ENCODE measurements around the gene CEP72.
"Not testable (repeated sequence)": the region's sequence is repeated elsewhere in the genome, so short reads cannot be mapped to it uniquely, and the experiment has no call there.

Gene CEP72

DNA sequence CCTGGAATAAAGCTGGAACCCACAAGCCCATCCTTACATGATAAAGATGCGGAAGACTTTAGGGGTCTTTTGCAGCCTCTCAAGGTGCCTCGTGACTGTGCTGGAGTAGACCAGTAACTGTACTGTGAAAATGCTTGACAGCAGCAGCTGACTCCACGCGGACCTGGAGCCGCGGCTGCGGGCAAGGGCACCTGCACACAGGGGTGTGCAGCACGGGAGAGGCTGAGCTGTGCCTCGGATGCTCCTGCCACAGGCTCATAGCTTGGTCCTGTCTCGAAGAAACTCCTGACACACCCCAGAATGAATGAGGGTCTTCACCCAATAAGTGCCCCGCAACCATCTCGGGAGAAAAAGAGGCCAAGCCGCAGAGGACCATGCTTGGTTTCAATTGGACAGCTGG lies 40.3 kb upstream of the CEP72 start:
- Histone ChIP-seq H3K9me3 (ENCODE audit: insufficient read depth, low read depth, low read length) (0 out of 2 replicates have a peak, but pooled peaks cover 4% of the 10 kb centered on the region), H3K36me3 (ENCODE audit: insufficient read depth, low read length) (no peaks in the 10 kb centered on the region), H3K4me1 (ENCODE audit: insufficient read depth, low read length) (0 out of 2 replicates have a peak, but pooled peaks cover 5% of the 10 kb centered on the region), H3K9ac (ENCODE audit: low read depth, low read length) (no peak overlapping the region), H3K27me3 (ENCODE audit: insufficient read depth, low read length) (peaks cover 3% of the 10 kb centered on the region; the same call in 1 of the 2 replicates), H3K27ac (ENCODE audit: low read depth, low read length) (no peak overlapping the region), H3K4me3 (ENCODE audit: low read length) (no peak overlapping the region)
- 93% methylated on average over 13 of the region's 13 CpGs for WGBS

DNA sequence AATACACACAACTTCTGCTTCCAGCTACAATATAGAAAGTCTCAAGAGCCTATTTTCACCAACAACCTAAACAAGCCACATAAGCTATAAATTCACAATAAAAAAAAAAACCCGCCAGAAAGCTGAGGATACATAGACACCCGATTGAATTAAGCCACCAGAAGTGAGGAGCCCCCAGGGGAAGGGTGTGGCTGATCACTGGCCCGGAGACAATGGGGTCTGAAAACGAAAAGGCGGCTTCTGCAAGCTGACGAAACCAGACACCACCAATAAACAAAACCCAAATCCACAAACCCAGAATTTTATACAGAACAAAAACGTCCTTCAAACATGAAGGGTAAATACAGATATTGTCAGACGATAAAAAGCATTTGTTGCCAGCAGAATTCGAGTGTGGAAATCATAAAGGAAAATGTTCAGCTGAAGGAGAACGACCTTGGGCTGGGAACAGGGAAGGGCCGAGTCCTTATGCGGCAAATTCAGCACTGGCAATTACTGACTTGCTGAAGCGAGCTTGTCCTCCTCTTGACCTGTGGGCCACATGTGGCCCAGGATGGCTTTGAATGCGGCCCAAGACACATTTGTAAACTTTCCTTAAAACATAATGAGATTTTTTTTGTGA lies 39.6 kb upstream of the CEP72 start:
- H3K9me3 ChIP-seq (ENCODE audit: insufficient read depth, low read depth, low read length), result peaks cover 7% of the 10 kb centered on the region
- H3K4me1 ChIP-seq (ENCODE audit: insufficient read depth, low read length), result 0 out of 2 replicates have a peak, but pooled peaks cover 5% of the 10 kb centered on the region
- no peaks in the 10 kb centered on the region for H3K36me3 ChIP-seq (ENCODE audit: insufficient read depth, low read length)
- H3K9ac ChIP-seq (ENCODE audit: low read depth, low read length), result no peak overlapping the region
- H3K4me3 ChIP-seq (ENCODE audit: low read length), result no peak overlapping the region
- no peaks in the 10 kb centered on the region for H3K27me3 ChIP-seq (ENCODE audit: insufficient read depth, low read length)
- H3K27ac ChIP-seq (ENCODE audit: low read depth, low read length), result no peak overlapping the region
- 80% methylated on average over 13 of the region's 14 CpGs for WGBS

DNA sequence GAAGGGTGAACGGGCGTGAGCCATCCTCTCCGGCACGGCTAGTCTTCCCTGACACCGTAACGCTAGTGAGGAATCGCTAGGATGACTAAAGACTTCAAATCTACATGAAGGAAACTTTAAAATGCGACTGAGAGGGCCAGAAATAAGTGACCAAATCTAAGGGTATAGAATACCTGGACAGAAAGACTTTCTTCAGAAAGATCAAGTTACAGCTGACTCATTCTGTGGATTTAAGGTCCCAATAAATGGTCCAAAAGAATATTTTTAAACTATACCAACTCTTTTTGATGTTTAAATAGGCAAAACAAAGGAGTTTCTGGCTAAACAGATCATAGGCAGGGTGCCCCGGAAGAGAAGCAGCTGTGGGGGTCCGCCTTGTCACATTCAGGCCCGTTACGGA lies 38.9 kb upstream of the CEP72 start:
- Histone ChIP-seq H3K27me3 (ENCODE audit: insufficient read depth, low read length) (no peaks in the 10 kb centered on the region), H3K36me3 (ENCODE audit: insufficient read depth, low read length) (no peaks in the 10 kb centered on the region), H3K4me3 (ENCODE audit: low read length) (no peak overlapping the region), H3K27ac (ENCODE audit: low read depth, low read length) (no peak overlapping the region), H3K9me3 (ENCODE audit: insufficient read depth, low read depth, low read length) (peaks cover 9% of the 10 kb centered on the region), H3K9ac (ENCODE audit: low read depth, low read length) (no peak overlapping the region), H3K4me1 (ENCODE audit: insufficient read depth, low read length) (0 out of 2 replicates have a peak, but pooled peaks cover 5% of the 10 kb centered on the region)
- 92% methylated on average over 12 of the region's 12 CpGs for WGBS

DNA sequence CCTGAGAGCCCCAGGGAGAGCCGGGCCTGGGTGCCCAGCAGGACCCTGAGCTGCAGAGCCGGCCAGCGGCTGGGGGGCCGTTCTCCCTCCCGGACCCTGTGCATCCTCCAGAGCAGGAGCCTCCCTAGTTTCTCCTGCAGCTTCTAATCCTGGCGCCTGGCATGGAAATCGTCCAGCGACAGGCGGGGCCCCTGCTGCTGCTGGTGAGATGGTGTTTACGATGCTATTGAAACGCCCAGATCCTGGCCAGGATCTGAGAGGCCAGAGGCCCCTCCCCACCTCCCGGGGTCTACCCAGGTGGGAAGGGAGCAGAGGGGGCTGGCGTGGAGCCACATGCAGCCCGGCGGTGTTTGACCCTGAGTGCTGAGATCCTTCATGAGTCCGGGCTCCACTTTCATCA lies 38.2 kb upstream of the CEP72 start:
- Histone ChIP-seq H3K4me3 (ENCODE audit: low read length) (no peak overlapping the region), H3K27ac (ENCODE audit: low read depth, low read length) (no peak overlapping the region), H3K4me1 (ENCODE audit: insufficient read depth, low read length) (0 out of 2 replicates have a peak, but pooled peaks cover 5% of the 10 kb centered on the region), H3K27me3 (ENCODE audit: insufficient read depth, low read length) (no peaks in the 10 kb centered on the region), H3K36me3 (ENCODE audit: insufficient read depth, low read length) (no peaks in the 10 kb centered on the region), H3K9ac (ENCODE audit: low read depth, low read length) (no peak overlapping the region), H3K9me3 (ENCODE audit: insufficient read depth, low read depth, low read length) (peaks cover 9% of the 10 kb centered on the region)
- WGBS, result 90% methylated on average over 16 of the region's 16 CpGs

DNA sequence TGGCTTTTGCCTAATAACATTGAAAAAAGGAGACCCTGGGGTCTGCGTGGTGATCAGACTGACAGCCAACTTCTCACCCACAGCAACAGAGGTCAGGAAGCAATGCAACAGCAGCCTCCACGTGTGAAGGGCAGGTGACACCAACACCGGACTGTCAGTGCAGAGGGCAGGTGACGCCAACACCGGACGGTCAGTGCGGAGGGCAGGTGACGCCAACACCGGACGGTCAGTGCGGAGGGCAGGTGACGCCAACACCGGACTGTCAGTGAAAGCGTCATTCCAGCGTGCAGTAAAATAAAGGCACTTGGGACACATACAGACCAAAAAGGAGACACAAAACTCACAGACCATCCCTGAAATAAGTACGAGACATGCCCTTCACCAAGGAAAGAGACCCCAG lies 37.2 kb upstream of the CEP72 start:
- no peaks in the 10 kb centered on the region for H3K36me3 ChIP-seq (ENCODE audit: insufficient read depth, low read length)
- 0 out of 2 replicates have a peak, but pooled peaks cover 5% of the 10 kb centered on the region for H3K4me1 ChIP-seq (ENCODE audit: insufficient read depth, low read length)
- H3K9ac ChIP-seq (ENCODE audit: low read depth, low read length), result no peak overlapping the region
- H3K4me3 ChIP-seq (ENCODE audit: low read length), result no peak overlapping the region
- 93% methylated on average over 16 of the region's 16 CpGs for WGBS
- H3K27me3 ChIP-seq (ENCODE audit: insufficient read depth, low read length), result no peaks in the 10 kb centered on the region
- no peak overlapping the region for H3K27ac ChIP-seq (ENCODE audit: low read depth, low read length)
- peaks cover 9% of the 10 kb centered on the region for H3K9me3 ChIP-seq (ENCODE audit: insufficient read depth, low read depth, low read length)

DNA sequence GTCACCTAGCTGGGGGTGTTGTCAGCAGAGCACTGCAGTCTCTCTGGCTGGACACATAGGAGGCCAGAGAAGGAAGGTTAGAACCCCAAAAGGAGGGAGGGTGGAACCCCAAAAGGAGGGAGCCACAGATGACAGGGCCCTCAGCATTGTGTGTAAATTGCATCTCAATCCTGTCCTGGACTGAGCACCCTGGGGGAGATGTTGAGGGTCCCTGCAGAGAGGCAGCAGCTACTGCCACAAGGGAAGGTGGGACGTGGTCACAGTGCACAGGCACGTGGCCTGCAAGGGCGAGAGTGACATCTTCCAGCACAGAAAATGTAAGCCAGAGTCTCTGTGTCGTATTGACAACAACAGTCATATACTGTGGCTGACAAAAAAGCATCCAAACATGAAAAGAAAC lies 36.5 kb upstream of the CEP72 start:
- peaks cover 5% of the 10 kb centered on the region; the same call in 1 of the 2 replicates for H3K4me1 ChIP-seq (ENCODE audit: insufficient read depth, low read length)
- H3K27me3 ChIP-seq (ENCODE audit: insufficient read depth, low read length), result no peaks in the 10 kb centered on the region
- H3K9me3 ChIP-seq (ENCODE audit: insufficient read depth, low read depth, low read length), result peaks cover 9% of the 10 kb centered on the region
- no peaks in the 10 kb centered on the region for H3K36me3 ChIP-seq (ENCODE audit: insufficient read depth, low read length)
- no peak overlapping the region for H3K27ac ChIP-seq (ENCODE audit: low read depth, low read length)
- 93% methylated on average over 4 of the region's 4 CpGs for WGBS
- H3K4me3 ChIP-seq (ENCODE audit: low read length), result no peak overlapping the region
- H3K9ac ChIP-seq (ENCODE audit: low read depth, low read length), result no peak overlapping the region

DNA sequence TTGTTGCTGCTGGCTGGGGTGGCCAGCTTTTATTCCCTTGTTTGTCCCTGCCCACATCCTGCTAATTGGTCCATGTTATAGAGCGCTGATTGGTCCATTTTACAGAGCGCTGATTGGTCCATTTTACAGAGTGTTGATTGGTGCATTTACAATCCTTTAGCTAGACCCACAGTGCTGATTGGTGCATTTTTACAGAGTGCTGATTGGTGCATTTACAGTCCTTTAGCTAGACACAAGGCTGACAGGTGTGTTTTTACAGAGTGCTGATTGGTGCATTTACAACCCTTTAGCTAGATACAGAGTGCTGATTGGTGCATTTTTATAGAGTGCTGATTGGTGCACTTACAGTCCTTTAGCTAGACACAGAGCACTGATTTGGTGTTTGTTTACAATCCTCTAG lies 34.9 kb upstream of the CEP72 start:
- H3K4me3 ChIP-seq (ENCODE audit: low read length); H3K27me3 ChIP-seq (ENCODE audit: insufficient read depth, low read length); H3K27ac ChIP-seq (ENCODE audit: low read depth, low read length); H3K9me3 ChIP-seq (ENCODE audit: insufficient read depth, low read depth, low read length); H3K4me1 ChIP-seq (ENCODE audit: insufficient read depth, low read length); H3K9ac ChIP-seq (ENCODE audit: low read depth, low read length); H3K36me3 ChIP-seq (ENCODE audit: insufficient read depth, low read length): not testable (repeated sequence)
- 98% methylated on average over 2 of the region's 2 CpGs for WGBS

DNA sequence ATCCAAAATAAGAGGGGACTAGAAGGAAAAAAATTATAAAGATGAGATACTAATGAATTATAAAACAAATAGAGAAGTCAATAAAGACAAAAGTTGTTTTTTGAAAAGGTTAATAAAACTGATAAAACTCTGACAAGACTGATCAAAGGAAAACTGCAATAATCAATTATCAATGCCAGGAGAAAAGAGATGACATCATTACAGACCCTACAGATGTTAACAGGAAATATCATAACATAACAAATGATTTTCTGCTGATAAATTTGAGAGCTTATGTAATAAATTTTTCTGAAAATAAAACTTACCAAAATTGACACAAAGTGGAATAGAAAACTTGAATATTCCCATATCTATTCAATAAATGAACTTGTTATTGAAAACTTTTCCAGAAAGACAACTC lies 34.3 kb upstream of the CEP72 start:
- Histone ChIP-seq H3K36me3 (ENCODE audit: insufficient read depth, low read length) (no peaks in the 10 kb centered on the region), H3K4me3 (ENCODE audit: low read length) (no peak overlapping the region), H3K4me1 (ENCODE audit: insufficient read depth, low read length) (no peaks in the 10 kb centered on the region; the same call in 1 of the 2 replicates), H3K9ac (ENCODE audit: low read depth, low read length) (no peak overlapping the region), H3K9me3 (ENCODE audit: insufficient read depth, low read depth, low read length) (peaks cover 9% of the 10 kb centered on the region), H3K27me3 (ENCODE audit: insufficient read depth, low read length) (no peaks in the 10 kb centered on the region), H3K27ac (ENCODE audit: low read depth, low read length) (no peak overlapping the region)

DNA sequence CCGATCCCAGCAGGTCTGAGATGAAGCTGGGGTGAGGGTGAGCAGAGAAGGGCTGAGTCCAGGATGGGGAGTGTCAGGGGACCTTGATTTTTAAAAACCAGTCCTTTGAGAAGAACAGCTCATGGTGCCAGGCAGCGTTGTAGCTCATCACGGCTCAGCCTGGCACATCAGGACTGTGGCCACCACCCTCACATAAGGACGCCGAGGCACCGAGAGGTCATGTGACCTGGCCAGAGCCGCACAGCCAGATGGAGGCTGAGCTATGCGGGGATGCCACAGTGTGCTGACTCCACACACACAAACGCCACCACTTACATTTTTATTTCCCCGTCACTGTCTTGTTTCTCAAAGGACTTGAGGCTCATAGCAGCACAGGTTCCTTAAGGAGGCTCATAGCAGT lies 32.9 kb upstream of the CEP72 start:
- Histone ChIP-seq H3K36me3 (ENCODE audit: insufficient read depth, low read length) (no peaks in the 10 kb centered on the region), H3K4me3 (ENCODE audit: low read length) (no peak overlapping the region), H3K4me1 (ENCODE audit: insufficient read depth, low read length) (no peaks in the 10 kb centered on the region; the same call in 1 of the 2 replicates), H3K27ac (ENCODE audit: low read depth, low read length) (no peak overlapping the region), H3K9ac (ENCODE audit: low read depth, low read length) (no peak overlapping the region), H3K27me3 (ENCODE audit: insufficient read depth, low read length) (no peaks in the 10 kb centered on the region), H3K9me3 (ENCODE audit: insufficient read depth, low read depth, low read length) (peaks cover 9% of the 10 kb centered on the region)
- 91% methylated on average over 10 of the region's 10 CpGs for WGBS

DNA sequence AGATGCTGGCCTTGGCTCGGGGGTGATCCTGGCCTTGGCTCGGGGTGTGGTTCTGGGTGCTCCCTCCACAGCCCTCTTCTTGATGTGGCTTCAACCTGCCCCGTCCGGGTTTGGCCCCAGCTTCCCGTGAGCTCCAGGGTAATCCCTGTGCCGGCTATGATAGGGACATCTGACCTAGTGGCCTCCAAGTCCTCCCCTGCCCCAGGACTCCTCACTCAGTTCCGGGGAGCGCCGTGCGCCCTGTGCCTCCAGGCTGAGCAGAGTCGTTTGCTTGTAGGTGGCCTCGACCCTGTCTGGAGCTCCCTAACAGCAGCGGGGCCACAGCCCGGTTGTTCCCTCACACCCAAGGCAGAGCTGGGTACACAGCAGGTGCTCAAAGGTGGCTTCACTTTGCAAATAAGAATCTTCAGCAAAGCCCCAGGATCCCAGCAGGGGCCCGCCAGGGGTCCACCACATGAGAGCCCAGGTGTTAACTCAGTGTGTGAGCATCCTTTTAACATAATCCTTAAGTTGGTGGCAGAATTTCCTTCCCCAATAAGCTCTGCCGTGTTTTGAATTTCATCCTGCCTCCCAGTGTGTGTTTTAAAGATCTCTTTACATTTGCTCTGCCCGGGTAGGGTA lies 32.3 kb upstream of the CEP72 start:
- Histone ChIP-seq H3K36me3 (ENCODE audit: insufficient read depth, low read length) (no peaks in the 10 kb centered on the region), H3K27me3 (ENCODE audit: insufficient read depth, low read length) (no peaks in the 10 kb centered on the region), H3K27ac (ENCODE audit: low read depth, low read length) (no peak overlapping the region), H3K9ac (ENCODE audit: low read depth, low read length) (no peak overlapping the region), H3K4me3 (ENCODE audit: low read length) (no peak overlapping the region), H3K4me1 (ENCODE audit: insufficient read depth, low read length) (no peaks in the 10 kb centered on the region; the same call in 1 of the 2 replicates), H3K9me3 (ENCODE audit: insufficient read depth, low read depth, low read length) (peaks cover 9% of the 10 kb centered on the region)
- WGBS, result 66% methylated on average over 17 of the region's 17 CpGs

DNA sequence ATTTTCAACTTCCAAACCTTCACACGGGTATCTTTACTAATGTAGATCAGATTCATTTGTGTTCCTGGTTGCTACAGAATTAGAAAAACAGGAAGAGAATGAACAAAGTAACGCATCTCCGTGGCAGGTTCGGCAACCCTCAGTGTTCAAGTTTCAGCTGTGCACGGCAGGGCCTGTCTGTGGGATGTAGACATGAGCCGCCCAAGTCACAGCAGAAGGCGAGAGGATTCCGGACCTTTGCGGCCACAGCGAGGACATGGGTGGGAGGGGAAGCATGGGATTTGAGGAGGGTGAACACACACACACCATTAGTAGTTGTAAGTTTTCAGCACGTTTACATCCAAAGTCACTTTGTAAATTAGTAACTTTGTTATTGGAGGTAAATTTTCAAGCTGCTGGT lies 31.7 kb upstream of the CEP72 start:
- no peak overlapping the region for H3K4me3 ChIP-seq (ENCODE audit: low read length)
- no peaks in the 10 kb centered on the region for H3K36me3 ChIP-seq (ENCODE audit: insufficient read depth, low read length)
- 81% methylated on average over 7 of the region's 11 CpGs for WGBS
- no peak overlapping the region for H3K9ac ChIP-seq (ENCODE audit: low read depth, low read length)
- H3K27ac ChIP-seq (ENCODE audit: low read depth, low read length), result no peak overlapping the region
- no peaks in the 10 kb centered on the region; the same call in 1 of the 2 replicates for H3K4me1 ChIP-seq (ENCODE audit: insufficient read depth, low read length)
- H3K9me3 ChIP-seq (ENCODE audit: insufficient read depth, low read depth, low read length), result peaks cover 9% of the 10 kb centered on the region
- no peaks in the 10 kb centered on the region for H3K27me3 ChIP-seq (ENCODE audit: insufficient read depth, low read length)
